HG03520 (cell line): Measurements from ENCODE around the gene ELOF1.

Experiments used
- ATAC-seq: cut with Tn5 transposase; IDR thresholded peaks from one replicate; pipeline ENCODE4 v1.9.1; 2021; ENCODE audit warnings: mild to moderate bottlenecking, moderate library complexity; ENCODE audit not compliant: unreplicated experiment

The ELOF1 gene

DNA sequence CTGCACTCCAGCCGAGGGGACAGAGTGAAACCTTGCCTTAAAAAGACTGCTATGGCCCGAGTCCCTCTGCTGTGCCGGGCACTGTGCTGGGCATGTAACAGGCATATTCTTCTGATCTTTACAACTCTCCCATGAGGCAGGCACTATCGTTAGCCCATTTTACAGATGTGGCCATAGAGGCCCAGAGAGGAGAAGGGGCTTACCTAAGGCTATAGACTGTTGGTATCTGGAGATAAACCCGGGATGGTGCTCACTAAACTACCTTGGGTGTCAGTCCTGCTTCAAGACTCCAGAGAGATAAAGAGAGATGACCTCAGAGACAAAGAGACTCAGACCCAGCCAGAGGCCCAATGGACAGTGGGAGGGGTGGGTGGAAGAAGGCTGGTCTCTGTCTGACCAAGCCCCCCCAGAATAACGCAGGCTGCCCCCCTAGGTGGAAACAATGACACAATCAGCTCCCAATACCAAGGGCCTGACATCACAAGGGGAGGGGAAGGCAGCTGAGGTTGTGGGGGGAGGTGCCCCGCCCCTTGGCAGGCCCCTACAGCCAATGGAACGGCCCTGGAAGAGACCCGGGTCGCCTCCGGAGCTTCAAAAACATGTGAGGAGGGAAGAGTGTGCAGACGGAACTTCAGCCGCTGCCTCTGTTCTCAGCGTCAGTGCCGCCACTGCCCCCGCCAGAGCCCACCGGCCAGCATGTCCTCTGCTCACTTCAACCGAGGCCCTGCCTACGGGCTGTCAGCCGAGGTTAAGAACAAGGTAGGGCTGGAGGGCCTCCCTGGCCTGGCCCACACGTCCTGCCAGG, 20.6 kb downstream of the ELOF1 start, which contains the start of gene CNN1:
CNN1 (plus strand) TSS at position 620 of the 805 bp plus-strand sequence; CDS start at position 697, 77 bp downstream.
- ATAC-seq: no peak

DNA sequence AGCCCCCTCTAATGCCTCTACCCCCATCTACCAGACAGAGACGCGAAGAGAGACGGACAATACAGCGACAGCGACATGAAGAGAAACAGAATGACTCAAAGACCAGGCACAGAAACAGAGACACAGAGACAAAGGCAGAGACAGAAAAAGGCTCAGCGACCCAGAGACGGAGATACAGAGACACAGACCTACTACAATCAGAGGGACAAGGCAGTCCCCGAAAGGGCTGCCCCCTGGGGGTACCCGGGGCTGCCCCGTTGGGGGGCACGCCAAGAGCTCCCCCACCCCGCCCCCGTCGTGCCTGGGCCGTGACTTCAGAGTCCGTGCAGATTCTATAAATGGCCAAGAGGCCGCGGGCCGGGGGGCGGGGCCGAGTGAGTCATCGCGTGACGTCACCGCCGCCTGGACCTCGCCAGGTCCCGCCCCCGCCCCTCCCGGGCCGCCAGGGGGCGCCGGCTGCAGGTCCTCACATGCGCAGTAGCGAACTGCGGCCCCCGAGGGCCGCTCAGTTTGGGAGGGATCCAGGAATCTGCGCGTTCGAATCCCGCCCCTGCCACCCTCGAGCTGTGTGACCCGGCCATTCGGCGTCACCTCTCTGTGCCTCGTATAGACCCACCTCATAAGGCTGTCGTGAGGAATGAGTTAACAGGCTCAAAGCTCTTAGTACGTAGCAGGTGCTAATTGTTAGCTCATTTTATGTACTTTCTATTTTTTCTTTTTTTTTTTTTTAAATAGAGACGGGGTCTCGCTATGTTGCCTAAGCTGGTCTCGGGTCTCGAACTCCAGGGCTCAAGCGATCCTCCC, 23.0 kb downstream of the ELOF1 start:
- ATAC-seq: no peak

DNA sequence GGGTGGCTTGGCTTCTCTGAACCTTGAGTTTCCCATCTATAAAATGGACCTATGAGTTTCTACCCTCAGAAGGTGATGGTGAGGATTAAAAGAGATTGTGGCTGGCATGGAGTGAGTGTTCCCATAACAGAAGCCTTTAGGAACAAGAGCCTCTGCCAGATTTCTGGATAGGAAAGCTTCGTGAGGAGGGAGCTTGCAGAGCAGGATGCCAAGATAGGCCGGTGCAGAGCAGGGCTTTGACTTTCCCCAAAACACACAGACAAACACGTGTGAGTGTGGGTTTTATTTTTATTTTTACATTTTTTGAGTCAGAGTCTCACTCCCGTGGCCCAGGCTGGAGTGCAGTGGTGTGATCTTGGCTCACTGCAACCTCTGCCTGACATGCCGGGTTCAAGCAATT, 24.1 kb downstream of the ELOF1 start:
- ATAC-seq: no peak

- no peak for ATAC-seq
Measured at GRCh38 chr19:11534538-11534937, 24.5 kb downstream of the ELOF1 start.

DNA sequence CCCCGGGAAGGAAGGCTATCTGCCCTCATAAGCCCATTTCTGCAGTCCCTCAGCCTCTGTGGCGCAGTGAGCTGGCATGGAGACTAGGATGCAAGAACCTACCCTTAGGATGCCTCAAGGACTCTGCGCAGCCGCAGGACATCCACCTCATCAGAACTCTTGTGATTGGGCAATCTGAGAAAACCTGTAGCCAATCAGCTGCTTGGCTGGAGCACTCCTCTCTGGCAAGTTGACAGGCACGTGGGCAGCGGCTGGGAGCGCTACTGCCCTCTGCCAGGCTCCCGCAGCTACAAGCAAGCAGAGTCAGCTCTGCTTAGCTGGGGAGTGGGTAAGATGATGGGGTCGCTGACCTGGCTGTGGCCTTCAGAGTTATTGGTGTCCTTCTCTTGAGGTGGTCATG, 28.6 kb downstream of the ELOF1 start:
- no peak for ATAC-seq

- ATAC-seq: peak; percentile 92
Measured at GRCh38 chr19:11528551-11529341, 30.3 kb downstream of the ELOF1 start, which contains the start of gene ECSIT. Gene ECSIT (minus strand): TSS chr19:11529134. CDS start chr19:11519170, 9,964 bp downstream.

GRCh38 chr19:11519138-11519537, 39.9 kb downstream of the ELOF1 start:
- no peak for ATAC-seq

GRCh38 chr19:11513946-11514345, 45.1 kb downstream of the ELOF1 start:
- no peak for ATAC-seq

- ATAC-seq: no peak
Measured at GRCh38 chr19:11510444-11510843, 48.6 kb downstream of the ELOF1 start.

GRCh38 chr19:11507370-11508078, 51.5 kb downstream of the ELOF1 start:
- no peak for ATAC-seq

DNA sequence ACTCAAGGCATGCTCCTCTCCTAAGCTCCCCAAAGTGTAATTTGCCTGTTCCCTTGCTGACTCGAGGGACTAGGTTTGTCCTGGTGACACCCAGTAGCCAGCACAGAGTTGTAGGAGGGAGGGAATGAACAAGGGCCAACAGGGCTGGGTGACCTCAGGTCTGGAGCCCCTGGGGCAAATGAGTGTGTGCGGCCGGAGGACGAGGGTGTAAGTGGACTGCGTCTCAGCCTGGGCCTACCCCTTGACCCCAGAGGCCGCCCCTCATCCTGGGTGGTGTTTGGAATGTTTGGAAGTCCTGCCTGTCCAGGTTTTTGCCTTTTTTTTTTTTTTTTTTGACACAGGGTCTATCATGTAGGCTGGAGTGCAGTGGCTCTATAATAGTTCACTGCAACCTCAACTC, 52.1 kb downstream of the ELOF1 start:
- no peak for ATAC-seq

DNA sequence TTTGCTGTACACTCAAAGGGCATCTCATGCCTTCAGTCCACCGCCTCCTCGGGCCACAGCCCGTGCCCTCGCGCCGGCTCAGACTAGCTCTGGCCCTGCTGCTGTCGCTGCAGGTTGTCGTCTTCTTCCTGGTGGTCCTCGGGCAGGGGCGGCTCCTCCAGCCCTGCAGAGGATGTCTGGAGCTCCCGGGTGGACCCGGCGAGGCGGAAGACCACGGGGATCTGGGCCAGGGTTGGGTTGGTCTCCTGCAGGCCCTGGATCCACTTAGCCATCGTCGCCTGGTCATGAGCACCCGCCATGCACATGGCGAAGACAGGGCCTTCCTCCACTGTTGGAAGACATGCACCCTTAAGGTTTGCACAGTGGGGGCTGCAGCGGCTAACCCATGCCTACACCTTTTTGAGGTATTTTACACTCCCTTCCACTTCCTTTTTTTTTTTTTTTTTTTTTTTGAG, 52.9 kb downstream of the ELOF1 start:
- peak; percentile 25 for ATAC-seq

DNA sequence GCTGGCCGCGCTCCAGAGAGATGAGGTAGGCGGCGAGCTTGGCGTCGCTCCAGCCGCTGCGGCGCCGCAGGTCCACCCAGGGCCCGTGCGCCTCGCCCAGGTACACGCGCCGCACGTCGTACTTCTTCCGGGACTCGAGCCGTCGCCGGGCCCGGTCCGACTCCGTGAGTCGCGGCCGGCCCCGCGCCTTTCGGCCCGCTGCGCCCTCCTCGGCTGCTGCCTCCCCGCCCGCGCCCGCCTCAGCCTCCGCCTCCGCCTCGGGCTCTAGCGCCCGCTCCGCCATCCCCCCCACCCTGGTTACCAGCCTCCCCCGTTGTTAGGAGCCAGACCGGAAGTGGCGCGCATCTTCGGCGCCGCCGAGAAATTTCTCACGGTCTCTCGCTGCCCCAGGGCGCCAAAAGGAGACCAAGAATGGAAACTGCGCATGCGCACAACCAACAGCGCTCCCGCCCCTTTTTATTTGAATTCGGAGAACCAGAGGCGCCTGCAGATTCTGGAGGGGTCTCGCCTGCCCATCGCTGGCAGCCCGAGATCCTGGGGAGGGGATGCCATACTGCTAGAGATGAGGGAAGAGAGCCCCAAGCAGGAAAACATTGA, 53.4 kb downstream of the ELOF1 start, which contains the start of gene ZNF653:
ZNF653 (minus strand) TSS at position 336 of the 597 bp plus-strand sequence; CDS start at position 283, 53 bp downstream.
- ATAC-seq: peak; percentile 55

DNA sequence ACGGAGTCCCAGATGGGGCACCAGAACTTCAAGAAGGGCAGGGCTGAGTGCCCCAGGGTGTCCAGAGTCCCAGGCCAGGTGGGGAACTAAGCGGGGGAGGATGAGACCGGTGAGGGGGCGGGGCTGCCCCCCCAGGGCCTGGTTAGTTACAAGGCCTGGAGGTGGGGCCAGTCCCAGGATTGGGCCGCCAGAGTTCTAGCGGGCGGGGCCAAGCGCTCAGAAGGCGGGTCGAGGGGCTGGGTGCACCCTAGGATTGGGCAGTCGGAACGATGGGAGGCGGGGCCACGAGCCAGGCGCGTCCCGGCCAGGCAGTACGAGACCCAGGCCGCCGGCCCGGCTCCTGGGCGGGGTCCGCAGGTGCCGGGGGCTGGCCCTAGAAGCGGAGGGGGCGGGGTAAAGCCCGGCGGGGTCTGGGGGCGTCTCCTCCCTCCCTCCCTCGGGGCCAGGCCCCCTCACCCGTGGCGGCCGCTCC, 54.0 kb downstream of the ELOF1 start:
- ATAC-seq: peak; percentile 78

- no peak for ATAC-seq
Measured at GRCh38 chr19:11504502-11505031, 54.5 kb downstream of the ELOF1 start.
